HG03196 (cell line): ENCODE results near the gene IGFN1.

Source experiments
- ATAC-seq: cut with Tn5 transposase; IDR thresholded peaks from one replicate; pipeline ENCODE4 v1.9.1; 2021; ENCODE audit not compliant: unreplicated experiment

The IGFN1 gene

DNA sequence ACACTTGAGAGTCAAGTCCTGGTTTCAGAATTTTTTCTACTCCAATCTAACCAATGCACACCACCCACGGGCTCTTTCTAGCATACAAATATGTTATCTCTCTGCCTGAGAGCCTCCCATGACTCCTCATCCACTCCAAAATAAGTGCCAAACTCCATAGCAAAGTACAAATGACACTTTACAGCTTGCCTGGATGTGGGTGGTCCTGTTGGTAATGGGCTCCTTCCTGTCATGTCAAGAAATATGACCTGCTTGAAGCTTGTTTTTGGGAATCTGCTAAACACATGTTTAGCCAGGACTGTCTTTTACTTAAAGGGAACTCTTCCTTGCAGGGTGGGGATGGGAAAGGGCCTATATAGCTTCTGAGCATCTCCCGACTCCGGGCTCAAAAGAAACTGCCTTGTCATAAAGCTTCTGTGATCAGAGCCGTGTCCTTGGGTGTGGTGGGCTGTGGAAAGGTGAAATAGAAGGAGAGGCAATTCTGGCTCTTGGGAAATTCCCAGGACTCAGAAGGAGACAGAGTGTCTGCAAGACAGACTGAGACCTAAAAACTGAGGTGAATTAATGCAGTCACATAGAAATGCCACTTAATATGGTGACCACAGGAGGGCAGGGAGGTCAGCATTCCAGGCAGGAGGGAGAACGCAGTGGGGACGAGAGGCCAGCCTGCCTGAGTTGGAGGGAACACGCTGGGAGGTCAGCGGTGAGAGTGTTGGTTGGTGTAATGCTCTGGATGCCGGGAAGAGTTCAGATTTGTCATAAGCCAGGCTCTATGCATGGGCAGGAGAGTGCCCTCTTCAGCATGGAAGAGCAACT is 6.1 kb upstream of the IGFN1 start:
- no peak for ATAC-seq

DNA sequence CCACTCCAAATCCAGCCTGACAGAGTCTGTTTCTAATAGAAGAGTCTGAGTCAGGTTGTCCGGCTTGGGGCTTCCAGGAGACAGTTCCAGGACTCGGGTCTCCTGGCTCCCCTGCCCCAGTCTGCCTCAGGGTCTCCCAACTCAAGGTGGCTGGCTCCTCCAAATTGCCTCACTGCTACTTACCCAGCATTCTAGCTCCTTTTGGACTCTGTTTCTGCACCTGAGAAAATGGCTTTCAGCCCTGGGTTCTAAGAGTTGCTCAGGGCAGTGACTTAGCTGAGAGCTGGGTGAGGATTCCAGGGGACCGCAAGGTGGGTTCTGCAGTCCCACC is 5.5 kb upstream of the IGFN1 start:
- ATAC-seq, result no peak

DNA sequence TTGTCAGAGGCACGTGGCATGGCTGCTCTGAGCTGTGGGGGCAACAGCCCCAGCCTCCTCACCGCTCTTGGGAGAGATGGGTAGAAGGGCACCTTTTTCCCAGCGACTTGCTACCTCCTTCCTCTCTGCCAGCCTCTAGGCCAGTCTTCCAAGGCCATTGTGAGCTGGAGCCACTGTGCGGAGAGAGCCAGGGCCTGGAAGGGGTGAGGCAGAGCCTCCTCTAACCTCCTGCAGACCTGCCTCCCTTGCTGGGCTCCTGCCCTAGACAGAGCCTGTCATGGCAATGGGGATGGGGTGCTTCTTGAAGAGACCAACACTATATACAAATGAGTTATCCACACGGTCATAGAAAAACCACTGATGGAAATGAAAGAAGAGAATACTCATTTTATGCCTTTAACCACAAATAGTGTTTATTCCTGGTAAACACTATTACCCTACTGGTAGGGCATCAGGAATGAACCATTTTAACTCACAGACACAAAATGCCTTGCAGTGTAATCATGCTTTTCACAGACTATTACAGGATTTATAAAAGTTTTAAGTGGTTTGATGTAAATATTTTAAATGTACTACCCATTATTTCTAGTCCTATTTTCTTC is 5.0 kb upstream of the IGFN1 start:
- ATAC-seq, result no peak

DNA sequence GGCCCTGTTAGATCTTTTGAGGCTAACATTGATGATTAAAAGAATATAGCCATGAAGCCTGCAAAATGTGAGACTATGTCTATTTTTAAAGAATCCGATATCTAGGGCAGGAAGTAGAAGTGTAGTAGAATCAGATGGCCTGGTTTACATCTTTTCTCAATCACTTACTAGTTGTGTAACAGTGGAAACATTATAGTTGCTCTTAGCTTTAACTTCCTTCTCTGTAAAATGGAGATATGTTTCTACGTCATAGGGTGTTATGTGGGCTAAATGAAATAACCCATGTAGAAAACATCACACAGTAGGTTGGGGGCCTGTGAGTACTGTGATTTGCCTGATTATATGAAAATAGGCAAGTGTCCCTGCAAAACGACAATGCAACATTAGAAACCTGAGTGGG is 4.4 kb upstream of the IGFN1 start:
- no peak for ATAC-seq

DNA sequence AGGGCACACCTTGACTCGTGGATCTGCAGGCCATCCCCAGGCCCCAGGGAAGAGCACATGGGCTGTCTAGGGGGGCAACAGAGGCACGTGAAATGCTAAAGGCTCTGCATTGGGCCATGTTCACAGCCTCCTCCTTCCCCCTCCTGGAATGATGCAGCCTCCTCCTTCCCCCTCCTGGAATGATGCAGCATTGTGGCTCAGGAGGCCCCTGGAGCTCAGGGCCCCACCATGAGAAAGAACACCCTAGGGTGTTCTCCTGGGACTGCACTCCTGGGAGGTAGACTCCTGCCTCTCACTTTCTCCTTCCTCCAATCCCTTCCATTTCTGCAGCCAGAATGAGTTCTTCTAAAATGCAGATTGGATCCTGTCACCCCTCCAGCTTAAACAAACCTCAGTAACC is 1.5 kb upstream of the IGFN1 start:
- ATAC-seq, result no peak

DNA sequence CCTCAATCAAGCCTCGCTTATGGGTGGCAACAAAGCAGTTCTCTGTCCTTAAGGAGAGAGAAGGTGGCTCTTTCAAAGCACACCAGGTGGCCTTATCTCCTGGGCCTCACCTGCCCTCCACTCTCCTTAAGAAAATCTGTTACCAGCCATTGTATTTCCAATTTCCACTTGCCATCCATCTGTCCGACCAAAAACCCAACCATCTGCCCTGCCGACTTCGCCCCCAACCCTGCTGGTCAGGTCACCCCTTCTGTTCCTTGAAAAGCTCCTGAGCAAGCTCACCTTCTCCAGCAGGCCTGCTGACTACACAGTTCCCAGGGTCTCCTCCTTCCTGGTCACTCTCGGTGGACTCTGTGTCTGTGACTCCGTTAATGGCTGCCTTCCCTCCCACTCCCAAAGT is 619 bp upstream of the IGFN1 start:
- ATAC-seq, result no peak

DNA sequence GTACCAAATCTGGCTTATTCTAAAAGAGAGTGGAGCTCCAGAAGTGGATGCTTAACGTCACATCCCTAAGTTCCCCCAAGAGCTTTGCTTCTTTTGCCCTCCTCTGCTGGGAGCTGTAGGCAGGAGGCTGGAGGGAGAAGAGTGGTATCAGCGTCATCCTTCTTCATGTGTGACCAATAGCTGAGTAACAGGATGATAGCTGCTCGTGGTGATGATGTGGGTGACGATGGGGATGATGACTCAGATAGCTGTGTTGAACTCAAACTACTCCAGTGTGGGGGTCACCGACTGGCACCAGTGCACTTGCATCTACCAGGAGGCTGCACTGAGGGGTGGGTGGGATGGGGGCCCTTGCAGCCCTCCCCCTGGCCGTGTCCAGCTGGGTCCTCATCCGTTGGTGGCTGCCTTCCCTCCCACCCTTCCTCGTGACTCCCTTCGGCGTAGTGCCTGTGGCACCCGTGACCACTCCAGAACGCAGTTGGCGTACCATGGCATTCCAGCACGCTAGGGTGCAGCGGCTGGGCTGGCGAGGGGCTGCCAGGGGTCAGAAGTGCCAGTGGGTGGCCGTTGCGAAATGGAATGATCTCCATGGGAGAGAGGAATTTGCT is 1.1 kb downstream of the IGFN1 start:
- ATAC-seq, result no peak

DNA sequence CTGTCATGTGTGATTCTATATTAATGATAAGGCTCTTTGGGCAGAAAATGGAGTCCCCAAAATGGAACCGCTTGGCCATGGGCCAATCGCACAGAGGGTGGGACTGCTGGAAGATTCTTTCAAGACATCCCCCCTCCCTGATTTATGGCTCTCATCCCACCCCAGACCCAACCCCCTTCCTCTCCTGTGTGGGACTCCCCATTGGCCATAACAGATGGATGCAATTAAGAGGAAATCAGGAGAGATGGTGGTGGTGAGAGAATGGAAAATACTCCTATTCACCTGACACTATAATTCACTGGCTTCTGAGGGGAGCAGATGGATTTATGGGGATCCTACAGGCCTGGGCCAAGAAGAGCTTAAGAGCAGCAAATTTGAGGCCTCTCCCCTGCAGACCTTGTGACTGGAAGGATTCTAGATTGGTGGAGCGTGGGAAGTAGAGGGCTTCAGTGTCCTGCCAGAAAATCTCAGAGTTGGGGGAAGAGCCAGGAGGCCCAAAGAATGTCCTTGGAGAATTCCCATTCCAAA is 1.7 kb downstream of the IGFN1 start:
- ATAC-seq, result no peak

DNA sequence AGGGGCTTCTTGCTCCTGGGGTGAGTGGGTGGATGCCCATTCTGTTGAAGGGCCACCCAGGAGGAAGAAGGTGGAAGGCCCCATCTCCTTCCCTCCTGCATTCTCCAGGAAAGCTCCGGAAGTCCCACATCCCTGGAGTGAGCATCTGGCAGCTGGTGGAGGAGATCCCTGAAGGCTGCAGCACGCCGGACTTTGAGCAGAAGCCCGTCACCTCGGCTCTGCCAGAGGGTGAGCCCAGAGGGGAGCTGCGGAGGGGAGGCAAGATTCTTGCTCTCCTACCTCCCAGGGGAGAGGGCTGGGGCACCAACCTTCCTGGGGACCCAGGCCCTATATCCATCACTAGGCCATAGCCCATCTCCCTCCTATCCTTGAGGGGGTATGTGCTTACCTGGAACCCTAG is 3.4 kb downstream of the IGFN1 start:
- ATAC-seq, result no peak

DNA sequence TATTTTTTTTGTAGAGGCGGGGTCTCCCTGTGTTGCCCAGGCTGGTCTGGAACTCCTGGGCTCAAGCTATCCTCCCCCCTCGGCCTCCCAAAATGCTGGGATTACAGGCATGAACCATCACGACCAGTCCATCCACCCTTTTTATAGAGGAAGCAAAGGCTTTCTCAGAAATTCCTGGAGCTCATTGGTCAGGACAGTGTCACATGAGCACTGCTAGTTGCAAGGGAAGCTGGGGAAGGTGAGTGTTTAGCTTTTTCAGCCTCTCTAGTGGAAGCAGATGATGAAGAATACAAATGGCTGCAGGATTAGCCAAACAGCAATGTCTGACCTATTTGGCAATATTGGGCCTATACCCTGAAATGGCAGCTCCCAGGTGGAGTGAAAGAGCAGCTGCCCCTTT is 8.0 kb downstream of the IGFN1 start:
- no peak for ATAC-seq

DNA sequence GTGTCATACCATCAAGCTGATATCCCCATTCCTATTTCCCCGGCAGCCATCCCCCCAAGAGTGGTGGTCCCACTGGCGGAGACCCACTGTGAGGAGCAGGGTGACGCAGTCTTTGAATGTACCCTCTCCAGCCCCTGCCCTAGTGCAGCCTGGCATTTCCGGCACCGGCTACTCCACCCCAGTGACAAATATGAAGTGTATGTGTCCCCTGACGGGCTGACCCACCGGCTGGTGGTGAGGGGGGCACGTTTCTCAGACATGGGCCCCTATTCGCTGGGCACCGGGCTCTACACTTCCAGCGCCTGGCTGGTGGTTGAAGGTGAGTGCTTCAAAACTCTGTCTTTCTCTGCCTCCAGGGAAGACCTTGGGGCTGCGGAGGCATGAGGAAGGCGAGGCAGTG is 14.4 kb downstream of the IGFN1 start:
- ATAC-seq, result no peak

DNA sequence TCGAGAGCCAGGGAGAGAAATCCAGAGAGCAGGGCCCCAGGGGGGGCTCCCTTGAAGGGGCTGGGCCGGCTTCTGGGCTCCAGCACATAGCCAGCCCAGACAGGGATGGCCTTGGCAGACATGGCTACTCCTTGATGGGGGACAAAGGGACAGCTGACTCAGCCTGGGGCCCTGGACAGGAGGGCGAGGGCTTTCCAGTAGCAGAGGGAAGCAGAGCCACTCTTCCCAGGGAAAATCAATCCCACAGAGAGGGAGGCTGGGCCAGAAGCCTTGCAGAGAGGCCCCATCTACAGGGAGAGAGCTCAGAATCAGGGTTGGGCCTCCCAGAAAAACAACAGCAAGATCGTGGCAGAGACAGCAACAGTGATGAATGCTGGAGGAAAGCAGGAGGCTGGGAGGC is 15.6 kb downstream of the IGFN1 start:
- ATAC-seq, result no peak

DNA sequence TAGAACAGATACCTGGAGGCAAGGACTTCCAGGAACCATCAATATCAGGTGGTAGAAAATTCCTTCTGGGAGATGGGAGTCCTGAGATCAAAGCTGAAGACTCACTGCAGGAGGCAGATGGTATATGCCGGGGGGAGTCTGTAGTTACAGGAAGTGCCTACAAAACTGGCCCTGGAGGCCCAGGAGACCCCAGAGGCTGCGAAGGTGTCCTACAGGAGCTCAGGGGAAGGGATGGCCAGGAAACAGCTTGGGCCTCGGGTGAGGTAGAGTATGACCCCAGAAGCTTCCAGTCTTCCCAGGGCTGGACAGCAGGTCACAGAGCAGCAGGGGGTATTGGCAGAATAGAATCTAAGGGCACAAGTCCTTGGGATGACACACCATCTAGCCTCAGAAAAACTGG is 16.4 kb downstream of the IGFN1 start:
- ATAC-seq, result no peak

DNA sequence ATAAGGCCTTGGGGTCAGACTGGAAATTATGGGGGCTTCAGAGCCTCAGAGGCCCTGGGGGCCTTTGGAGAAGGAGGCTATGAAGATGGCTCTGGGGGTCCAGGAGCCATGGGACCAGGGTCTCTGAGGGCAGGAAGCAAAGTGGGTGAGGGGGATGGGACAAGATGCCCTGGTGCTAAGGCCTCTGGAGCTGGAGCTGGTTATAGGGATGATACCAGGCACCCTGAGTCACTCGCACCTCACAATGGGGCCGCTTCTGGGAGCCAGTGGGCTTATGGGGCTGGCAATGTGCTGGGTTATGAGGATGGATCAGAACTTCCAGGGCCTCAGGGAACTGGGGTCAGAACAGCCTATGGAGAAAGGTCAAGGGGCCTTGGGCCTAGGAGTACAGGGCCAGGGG is 17.6 kb downstream of the IGFN1 start:
- no peak for ATAC-seq

DNA sequence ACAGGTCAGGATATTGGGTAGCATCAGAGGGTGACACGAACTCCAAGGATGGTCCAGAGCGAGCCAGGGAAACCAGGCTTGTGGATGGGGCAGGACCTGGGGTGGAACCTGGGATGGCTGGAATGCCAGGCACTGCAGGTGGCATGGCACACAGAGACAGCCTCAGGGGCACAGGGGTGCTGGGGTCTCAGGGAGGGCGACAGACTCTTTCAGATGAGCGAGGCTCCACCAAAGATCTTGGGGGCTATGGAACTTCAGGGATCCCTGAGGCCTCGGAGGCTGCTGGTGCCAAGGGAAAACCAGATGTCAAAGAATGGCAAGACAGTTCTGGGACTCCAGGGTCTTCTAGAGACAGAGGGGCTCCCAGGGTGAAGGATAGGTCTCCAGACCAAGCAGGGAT is 21.4 kb downstream of the IGFN1 start:
- no peak for ATAC-seq

DNA sequence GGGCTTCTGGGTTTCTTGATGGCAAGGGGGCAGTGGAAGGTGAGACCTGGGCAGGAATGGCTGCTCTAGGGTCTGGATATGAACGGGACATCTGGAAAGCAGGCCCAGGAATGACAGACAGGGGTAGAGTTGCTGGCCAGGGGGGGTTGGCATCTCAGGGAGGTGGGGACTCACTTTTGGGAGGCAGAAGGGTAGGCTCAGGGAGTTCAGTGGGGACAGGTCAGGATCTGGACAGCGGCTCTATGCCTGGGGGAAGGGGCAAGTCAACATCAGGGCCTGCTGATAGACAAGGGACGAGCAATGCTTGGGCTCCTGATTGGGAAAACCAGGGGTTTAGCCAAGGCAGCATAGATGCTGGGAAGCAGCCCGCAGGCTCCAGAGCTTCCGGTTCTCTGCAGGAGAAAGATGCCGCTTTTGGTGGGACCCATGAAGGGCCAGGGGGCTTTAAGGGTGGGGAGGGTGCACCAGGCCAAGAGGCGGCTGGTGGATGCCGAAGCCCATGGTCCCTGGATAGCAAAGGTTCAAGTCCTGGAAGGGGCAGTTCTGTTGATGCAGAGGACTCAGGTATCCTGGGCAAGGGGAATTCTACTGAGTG is 21.9 kb downstream of the IGFN1 start:
- no peak for ATAC-seq

DNA sequence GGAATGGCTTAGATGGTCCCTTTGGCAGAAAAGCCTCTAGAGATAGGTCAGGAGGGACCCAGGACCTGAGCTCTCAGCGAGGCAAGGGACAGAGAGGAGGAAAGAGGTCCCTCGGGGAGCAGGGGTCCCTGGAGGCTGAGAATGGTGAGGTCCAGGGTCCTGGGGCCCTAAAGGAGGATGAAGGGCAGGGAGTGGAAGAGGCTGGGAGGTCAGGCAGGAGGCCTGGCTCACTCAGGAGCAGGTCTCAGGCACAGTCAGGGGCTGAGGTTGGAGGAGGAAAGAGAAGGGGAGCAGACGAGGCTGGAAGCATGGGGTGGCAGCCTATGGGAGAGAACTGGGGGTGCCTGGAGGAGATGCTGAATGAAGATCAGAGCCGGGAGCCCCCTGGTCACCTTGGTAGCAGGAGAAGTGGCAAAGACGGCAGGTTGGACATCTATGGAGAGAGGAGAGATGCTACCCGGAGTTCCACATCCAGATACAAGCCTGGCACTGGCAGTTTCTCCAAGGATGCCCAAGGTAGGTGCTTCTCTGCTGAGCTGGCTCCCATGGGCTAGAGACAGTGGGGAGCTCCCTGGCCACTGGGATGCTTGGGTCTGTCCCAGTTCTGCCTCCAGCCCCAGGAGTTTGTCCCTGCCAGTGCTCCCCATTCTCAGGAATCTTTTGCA is 22.6 kb downstream of the IGFN1 start:
- no peak for ATAC-seq

DNA sequence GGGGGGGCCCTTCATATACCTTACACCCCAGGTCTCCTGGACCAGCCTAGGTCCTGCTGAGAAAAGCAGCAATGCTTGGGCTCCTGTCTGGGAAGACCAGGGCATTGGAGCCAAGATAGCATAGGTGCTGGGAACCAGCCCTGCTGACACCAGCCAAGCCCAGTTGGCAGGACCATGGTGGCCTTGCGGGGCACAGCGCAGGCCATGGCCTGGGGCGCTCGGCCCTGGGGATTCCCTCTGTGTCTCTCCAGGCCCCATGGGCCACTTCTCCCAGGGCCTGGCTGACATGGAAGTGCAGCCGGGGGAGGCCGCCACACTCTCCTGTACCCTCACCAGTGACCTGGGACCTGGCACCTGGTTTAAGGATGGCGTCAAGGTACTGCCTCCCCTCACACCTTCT is 23.3 kb downstream of the IGFN1 start:
- no peak for ATAC-seq

DNA sequence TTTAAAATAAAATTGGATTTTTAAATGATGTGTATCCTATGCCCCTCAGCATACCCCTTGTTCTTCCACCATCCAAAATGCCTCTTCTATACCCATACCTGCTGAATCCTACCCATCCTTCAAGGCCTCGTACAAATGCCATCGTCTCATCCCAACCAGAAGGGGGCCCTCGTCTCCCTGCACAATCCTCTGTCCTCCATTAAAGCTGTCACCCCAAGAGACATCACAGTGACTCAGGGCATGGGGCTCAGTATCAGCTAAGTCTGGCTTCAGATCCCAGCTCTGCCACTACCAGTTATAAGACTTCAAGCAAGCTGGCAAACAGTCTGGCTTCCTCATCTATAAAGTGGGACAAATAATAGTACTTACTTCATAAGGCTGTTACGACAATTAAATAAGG is 23.8 kb downstream of the IGFN1 start:
- no peak for ATAC-seq

DNA sequence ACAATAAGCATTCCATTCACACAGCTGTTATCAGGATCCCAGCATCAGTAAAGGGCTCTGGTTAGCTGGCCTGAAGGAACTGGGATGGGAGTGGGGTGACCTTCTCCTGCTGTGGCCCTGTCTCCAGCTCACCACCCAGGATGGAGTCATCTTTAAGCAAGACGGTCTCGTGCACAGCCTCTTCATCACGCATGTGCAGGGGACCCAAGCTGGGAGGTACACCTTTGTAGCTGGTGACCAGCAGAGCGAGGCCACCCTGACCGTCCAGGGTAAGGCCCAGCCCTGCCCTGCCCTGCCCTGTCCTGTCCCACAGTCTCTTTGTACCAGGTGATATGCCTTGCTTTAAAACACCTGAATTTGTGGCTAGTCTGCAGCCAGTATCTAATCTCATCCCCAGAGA is 24.3 kb downstream of the IGFN1 start:
- ATAC-seq, result no peak

DNA sequence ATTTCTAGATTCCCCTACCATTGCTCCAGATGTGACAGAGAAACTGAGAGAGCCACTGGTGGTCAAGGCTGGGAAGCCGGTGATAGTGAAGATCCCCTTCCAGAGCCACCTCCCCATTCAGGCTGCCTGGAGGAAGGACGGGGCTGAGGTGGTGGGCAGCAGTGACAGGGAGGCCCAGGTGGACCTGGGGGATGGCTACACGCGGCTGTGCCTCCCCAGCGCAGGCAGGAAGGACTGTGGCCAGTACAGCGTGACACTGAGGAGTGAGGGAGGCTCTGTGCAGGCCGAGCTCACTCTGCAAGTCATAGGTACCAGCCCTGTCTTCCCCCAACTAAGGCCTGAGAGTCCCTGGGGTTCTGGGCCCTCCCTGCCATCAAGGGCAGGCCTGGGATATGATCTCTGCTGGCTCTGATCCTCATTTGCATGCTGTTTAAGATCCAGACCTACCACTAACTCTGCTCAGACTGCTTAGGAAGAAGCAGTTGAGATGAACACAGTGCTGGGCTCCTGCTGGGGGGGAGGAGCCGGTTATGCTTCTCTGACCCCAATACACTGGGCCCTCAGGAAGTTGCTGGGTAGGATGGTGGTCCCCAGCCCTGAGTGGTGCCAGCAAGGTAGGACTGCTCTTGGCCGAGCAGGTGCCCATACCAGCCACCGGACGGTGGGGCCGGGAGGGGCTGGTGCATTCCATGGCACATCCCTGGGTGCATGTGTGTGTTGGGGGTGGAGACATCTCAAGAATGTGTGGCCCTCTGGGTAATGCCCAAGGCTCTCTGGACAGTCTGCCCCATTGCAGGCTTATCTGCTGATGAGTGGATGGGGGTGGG is 25.1 kb downstream of the IGFN1 start:
- no peak for ATAC-seq
